ENCODE measurements around the gene TSPAN5.

The TSPAN5 gene

GRCh38 chr4:98482503-98482846 is 175.9 kb downstream of the TSPAN5 start:
- TF ChIP-seq ZNF426 (tag by site-specific recombination; IDR thresholded peaks at IDR 0.05) (no peak), REST (tag by site-specific recombination; IDR thresholded peaks at IDR 0.05) (no peak), KLF1 (tag by site-specific recombination; IDR thresholded peaks at IDR 0.05) (no peak), ZXDB (tag by site-specific recombination; IDR thresholded peaks at IDR 0.05) (no peak), EGR2 (tag by site-specific recombination; IDR thresholded peaks at IDR 0.05; ENCODE audit: low read depth) (no peak), ZFP3 (tag by site-specific recombination; IDR thresholded peaks at IDR 0.05; ENCODE audit: low read depth) (no peak), ZNF169 (tag by site-specific recombination; IDR thresholded peaks at IDR 0.05) (no peak), ZNF626 (tag by site-specific recombination; IDR thresholded peaks at IDR 0.05) (no peak), IKZF3 (tag by site-specific recombination; IDR thresholded peaks at IDR 0.05) (no peak), ZNF280D (tag by site-specific recombination; IDR thresholded peaks at IDR 0.05) (no peak), ZNF473 (tag by site-specific recombination; IDR thresholded peaks at IDR 0.05) (no peak), INSM2 (tag by site-specific recombination; IDR thresholded peaks at IDR 0.05) (no peak), ZNF610 (tag by site-specific recombination; IDR thresholded peaks at IDR 0.05; ENCODE audit: borderline replicate concordance) (no peak)
- TF ChIP-seq, protein P1, sequence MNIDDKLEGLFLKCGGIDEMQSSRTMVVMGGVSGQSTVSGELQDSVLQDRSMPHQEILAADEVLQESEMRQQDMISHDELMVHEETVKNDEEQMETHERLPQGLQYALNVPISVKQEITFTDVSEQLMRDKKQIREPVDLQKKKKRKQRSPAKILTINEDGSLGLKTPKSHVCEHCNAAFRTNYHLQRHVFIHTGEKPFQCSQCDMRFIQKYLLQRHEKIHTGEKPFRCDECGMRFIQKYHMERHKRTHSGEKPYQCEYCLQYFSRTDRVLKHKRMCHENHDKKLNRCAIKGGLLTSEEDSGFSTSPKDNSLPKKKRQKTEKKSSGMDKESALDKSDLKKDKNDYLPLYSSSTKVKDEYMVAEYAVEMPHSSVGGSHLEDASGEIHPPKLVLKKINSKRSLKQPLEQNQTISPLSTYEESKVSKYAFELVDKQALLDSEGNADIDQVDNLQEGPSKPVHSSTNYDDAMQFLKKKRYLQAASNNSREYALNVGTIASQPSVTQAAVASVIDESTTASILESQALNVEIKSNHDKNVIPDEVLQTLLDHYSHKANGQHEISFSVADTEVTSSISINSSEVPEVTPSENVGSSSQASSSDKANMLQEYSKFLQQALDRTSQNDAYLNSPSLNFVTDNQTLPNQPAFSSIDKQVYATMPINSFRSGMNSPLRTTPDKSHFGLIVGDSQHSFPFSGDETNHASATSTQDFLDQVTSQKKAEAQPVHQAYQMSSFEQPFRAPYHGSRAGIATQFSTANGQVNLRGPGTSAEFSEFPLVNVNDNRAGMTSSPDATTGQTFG (tag by site-specific recombination; IDR thresholded peaks at IDR 0.05; ENCODE audit: borderline replicate concordance) = no peak
- TF ChIP-seq, protein P2, sequence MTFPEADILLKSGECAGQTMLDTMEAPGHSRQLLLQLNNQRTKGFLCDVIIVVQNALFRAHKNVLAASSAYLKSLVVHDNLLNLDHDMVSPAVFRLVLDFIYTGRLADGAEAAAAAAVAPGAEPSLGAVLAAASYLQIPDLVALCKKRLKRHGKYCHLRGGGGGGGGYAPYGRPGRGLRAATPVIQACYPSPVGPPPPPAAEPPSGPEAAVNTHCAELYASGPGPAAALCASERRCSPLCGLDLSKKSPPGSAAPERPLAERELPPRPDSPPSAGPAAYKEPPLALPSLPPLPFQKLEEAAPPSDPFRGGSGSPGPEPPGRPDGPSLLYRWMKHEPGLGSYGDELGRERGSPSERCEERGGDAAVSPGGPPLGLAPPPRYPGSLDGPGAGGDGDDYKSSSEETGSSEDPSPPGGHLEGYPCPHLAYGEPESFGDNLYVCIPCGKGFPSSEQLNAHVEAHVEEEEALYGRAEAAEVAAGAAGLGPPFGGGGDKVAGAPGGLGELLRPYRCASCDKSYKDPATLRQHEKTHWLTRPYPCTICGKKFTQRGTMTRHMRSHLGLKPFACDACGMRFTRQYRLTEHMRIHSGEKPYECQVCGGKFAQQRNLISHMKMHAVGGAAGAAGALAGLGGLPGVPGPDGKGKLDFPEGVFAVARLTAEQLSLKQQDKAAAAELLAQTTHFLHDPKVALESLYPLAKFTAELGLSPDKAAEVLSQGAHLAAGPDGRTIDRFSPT (tag by site-specific recombination; IDR thresholded peaks at IDR 0.05) = no peak
- TF ChIP-seq, protein P3, sequence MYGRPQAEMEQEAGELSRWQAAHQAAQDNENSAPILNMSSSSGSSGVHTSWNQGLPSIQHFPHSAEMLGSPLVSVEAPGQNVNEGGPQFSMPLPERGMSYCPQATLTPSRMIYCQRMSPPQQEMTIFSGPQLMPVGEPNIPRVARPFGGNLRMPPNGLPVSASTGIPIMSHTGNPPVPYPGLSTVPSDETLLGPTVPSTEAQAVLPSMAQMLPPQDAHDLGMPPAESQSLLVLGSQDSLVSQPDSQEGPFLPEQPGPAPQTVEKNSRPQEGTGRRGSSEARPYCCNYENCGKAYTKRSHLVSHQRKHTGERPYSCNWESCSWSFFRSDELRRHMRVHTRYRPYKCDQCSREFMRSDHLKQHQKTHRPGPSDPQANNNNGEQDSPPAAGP (tag by site-specific recombination; IDR thresholded peaks at IDR 0.05) = no peak
- TF ChIP-seq, protein P4, sequence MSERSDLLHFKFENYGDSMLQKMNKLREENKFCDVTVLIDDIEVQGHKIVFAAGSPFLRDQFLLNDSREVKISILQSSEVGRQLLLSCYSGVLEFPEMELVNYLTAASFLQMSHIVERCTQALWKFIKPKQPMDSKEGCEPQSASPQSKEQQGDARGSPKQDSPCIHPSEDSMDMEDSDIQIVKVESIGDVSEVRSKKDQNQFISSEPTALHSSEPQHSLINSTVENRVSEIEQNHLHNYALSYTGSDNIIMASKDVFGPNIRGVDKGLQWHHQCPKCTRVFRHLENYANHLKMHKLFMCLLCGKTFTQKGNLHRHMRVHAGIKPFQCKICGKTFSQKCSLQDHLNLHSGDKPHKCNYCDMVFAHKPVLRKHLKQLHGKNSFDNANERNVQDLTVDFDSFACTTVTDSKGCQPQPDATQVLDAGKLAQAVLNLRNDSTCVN (tag by site-specific recombination; optimal IDR thresholded peaks at IDR 0.05) = no peak
- no peaks in the 10 kb centered on the region for H3K9me3 ChIP-seq (ENCODE audit: control insufficient read depth, insufficient read depth, low read depth, low read length)
- POLR2A ChIA-PET = no interaction called here
- H3K4me1 ChIP-seq (ENCODE audit: control insufficient read depth, insufficient read depth, low read length) = no peaks in the 10 kb centered on the region
- CTCF ChIA-PET = interaction anchor here (1.8 kb wide), 1 partner anchor 15 kb away, joined by 4 read pairs; no protein-coding TSS in a partner anchor
- H3K27ac ChIP-seq (ENCODE audit: extremely low read depth, low read depth, low read length) = no peak overlapping the region
- H3K4me3 ChIP-seq (ENCODE audit: low read depth, low read length) = no peak overlapping the region
- no peaks in the 10 kb centered on the region for H3K36me3 ChIP-seq (ENCODE audit: control insufficient read depth in 2 of 2, insufficient read depth in 1 of 2, low read length in 2 of 2)

All from HEK293 (cell line).